ENCODE data around the gene ZNF598.

DNA sequence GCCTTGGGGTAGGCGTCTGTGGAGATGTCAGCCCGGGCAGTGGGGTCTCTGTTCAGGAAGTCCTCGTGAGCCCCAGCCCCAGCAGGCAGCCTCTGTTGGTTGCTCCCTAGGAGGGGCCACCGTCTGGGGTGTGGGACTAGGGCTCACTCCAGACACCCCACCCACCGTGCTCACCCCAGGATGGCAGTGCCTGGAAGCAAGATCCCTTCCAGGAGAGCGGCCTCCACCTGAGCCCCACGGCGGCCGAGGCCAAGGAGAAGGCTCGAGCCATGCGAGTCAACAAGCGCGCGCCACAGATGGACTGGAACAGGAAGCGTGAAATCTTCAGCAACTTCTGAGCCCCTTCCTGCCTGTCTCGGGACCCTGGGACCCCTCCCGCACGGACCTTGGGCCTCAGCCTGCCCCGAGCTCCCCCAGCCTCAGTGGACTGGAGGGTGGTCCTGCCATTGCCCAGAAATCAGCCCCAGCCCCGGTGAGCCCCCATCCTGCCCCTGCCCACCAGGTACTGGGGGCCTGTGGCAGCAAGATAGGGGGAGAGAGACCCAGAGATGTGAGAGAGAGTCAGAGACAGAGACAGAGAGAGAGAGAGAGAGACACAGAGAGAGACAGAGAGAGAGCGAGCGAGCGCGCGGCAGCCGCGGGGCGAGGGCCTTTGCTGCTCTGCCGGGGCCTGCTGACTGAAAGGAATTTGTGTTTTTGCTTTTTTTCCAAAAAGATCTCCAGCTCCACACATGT lies 28.2 kb upstream of the ZNF598 start:
- TF ChIP-seq MYC (IDR thresholded peaks at IDR 0.05; ENCODE audit: borderline replicate concordance, low read length) (no peak), JUN (IDR thresholded peaks at IDR 0.05) (no peak), EP300 (IDR thresholded peaks at IDR 0.05) (no peak), CBX2 (IDR thresholded peaks at IDR 0.05; ENCODE audit: borderline replicate concordance, low read depth) (no peak), NFE2L2 (conservative IDR thresholded peaks at IDR 0.05; ENCODE audit: low read length) (no peak), ZFP36 (IDR thresholded peaks at IDR 0.05; ENCODE audit: borderline replicate concordance, partially characterized antibody) (no peak)
- TF ChIP-seq, protein P1, sequence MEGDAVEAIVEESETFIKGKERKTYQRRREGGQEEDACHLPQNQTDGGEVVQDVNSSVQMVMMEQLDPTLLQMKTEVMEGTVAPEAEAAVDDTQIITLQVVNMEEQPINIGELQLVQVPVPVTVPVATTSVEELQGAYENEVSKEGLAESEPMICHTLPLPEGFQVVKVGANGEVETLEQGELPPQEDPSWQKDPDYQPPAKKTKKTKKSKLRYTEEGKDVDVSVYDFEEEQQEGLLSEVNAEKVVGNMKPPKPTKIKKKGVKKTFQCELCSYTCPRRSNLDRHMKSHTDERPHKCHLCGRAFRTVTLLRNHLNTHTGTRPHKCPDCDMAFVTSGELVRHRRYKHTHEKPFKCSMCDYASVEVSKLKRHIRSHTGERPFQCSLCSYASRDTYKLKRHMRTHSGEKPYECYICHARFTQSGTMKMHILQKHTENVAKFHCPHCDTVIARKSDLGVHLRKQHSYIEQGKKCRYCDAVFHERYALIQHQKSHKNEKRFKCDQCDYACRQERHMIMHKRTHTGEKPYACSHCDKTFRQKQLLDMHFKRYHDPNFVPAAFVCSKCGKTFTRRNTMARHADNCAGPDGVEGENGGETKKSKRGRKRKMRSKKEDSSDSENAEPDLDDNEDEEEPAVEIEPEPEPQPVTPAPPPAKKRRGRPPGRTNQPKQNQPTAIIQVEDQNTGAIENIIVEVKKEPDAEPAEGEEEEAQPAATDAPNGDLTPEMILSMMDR (IDR thresholded peaks at IDR 0.05): no peak
- TF ChIP-seq, protein P2, sequence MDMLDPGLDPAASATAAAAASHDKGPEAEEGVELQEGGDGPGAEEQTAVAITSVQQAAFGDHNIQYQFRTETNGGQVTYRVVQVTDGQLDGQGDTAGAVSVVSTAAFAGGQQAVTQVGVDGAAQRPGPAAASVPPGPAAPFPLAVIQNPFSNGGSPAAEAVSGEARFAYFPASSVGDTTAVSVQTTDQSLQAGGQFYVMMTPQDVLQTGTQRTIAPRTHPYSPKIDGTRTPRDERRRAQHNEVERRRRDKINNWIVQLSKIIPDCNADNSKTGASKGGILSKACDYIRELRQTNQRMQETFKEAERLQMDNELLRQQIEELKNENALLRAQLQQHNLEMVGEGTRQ (IDR thresholded peaks at IDR 0.05): no peak
- TF ChIP-seq, protein P3, sequence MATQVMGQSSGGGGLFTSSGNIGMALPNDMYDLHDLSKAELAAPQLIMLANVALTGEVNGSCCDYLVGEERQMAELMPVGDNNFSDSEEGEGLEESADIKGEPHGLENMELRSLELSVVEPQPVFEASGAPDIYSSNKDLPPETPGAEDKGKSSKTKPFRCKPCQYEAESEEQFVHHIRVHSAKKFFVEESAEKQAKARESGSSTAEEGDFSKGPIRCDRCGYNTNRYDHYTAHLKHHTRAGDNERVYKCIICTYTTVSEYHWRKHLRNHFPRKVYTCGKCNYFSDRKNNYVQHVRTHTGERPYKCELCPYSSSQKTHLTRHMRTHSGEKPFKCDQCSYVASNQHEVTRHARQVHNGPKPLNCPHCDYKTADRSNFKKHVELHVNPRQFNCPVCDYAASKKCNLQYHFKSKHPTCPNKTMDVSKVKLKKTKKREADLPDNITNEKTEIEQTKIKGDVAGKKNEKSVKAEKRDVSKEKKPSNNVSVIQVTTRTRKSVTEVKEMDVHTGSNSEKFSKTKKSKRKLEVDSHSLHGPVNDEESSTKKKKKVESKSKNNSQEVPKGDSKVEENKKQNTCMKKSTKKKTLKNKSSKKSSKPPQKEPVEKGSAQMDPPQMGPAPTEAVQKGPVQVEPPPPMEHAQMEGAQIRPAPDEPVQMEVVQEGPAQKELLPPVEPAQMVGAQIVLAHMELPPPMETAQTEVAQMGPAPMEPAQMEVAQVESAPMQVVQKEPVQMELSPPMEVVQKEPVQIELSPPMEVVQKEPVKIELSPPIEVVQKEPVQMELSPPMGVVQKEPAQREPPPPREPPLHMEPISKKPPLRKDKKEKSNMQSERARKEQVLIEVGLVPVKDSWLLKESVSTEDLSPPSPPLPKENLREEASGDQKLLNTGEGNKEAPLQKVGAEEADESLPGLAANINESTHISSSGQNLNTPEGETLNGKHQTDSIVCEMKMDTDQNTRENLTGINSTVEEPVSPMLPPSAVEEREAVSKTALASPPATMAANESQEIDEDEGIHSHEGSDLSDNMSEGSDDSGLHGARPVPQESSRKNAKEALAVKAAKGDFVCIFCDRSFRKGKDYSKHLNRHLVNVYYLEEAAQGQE (IDR thresholded peaks at IDR 0.05): no peak
- TF ChIP-seq, protein P4, sequence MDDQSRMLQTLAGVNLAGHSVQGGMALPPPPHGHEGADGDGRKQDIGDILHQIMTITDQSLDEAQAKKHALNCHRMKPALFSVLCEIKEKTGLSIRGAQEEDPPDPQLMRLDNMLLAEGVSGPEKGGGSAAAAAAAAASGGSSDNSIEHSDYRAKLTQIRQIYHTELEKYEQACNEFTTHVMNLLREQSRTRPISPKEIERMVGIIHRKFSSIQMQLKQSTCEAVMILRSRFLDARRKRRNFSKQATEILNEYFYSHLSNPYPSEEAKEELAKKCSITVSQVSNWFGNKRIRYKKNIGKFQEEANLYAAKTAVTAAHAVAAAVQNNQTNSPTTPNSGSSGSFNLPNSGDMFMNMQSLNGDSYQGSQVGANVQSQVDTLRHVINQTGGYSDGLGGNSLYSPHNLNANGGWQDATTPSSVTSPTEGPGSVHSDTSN (IDR thresholded peaks at IDR 0.05): no peak
